Choroid plexus epithelial cell (primary cell): ENCODE results near the gene ABHD4.

ENCODE experiments used
- DNase-seq: peaks from one replicate; pipeline ENCODE4 v3.0.0-alpha.2; 2010; ENCODE audit warnings: low read depth
- H3K4me3 ChIP-seq: 2 replicates; pipeline ENCODE4 v1.5.1; 2011; ENCODE audit warnings: low read depth, mild to moderate bottlenecking, control low read depth, low read length, moderate library complexity
- TF ChIP-seq, protein P1 (sequence below): conservative IDR thresholded peaks from 2 replicates; pipeline ENCODE4 v1.5.1; 2011; ENCODE audit warnings: low read depth, mild to moderate bottlenecking, control low read depth, inconsistent platforms, low read length, moderate library complexity

The ABHD4 gene

DNA sequence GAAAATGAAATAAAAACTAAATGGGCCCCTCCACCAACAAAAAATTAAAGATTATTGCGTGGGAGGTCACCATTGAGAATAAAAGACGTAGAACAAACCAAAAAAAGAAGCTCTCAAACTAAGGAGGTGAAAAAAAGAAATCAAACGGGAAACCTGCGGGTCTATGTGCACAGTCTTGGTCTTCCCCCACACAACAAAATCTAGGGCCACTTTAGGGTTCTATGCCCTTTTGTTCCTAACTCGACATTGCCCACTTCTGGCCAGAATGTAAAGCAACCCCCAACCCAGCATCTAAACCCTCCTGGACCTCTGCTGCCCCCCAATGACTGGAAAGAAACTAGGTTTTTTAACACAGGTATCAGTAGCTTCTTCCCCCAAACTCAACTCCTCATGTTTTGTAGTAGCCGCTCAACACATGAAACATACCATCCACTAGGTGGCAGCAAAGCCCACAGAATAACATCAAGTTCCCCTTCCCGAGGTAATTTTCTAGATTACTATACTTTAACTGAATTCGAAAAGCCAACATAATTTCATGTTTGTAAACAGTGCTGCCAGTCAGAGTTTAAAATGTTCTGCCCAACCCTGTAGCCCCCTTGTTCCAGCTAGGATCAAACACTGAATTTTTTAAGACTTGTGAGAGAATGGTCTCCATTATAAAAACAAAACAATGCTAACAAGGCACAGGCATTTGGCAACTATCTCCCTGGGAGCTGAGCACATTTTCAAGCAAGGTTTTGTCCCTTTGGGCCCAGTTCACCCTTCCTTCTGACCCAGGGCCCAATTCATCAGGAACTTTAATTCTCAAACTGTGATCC, 27.8 kb upstream of the ABHD4 start:
- no peak overlapping the region for H3K4me3 ChIP-seq
- peak; percentile 91 for DNase-seq
- TF ChIP-seq, protein P1, sequence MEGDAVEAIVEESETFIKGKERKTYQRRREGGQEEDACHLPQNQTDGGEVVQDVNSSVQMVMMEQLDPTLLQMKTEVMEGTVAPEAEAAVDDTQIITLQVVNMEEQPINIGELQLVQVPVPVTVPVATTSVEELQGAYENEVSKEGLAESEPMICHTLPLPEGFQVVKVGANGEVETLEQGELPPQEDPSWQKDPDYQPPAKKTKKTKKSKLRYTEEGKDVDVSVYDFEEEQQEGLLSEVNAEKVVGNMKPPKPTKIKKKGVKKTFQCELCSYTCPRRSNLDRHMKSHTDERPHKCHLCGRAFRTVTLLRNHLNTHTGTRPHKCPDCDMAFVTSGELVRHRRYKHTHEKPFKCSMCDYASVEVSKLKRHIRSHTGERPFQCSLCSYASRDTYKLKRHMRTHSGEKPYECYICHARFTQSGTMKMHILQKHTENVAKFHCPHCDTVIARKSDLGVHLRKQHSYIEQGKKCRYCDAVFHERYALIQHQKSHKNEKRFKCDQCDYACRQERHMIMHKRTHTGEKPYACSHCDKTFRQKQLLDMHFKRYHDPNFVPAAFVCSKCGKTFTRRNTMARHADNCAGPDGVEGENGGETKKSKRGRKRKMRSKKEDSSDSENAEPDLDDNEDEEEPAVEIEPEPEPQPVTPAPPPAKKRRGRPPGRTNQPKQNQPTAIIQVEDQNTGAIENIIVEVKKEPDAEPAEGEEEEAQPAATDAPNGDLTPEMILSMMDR = peak; percentile 68

DNA sequence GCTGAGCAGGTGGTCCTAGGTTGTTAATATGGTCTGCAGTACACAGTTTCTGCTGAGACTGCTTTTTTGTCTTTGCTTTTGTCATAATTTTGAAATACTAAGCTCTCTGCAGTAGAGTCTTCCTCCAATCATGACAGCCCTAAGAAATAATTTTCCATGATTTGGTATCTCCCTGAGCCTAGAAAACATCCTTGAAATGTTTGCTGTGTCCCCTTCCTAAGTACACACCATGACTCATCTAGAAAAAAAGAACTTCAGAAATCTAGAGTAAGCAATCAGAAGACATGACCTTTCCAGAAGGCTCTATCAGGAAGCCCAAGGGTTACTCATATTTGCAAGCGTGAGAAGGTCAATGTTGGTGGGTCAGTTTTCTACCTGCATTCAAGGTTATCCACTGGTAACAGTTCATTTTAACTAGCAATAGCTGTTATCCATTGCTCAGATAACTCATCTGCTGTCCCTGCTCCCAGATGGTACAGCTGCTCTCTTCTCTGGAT, 25.5 kb upstream of the ABHD4 start:
- TF ChIP-seq, protein P1 = no peak
- peak; percentile 79 for DNase-seq
- H3K4me3 ChIP-seq = no peak overlapping the region

DNA sequence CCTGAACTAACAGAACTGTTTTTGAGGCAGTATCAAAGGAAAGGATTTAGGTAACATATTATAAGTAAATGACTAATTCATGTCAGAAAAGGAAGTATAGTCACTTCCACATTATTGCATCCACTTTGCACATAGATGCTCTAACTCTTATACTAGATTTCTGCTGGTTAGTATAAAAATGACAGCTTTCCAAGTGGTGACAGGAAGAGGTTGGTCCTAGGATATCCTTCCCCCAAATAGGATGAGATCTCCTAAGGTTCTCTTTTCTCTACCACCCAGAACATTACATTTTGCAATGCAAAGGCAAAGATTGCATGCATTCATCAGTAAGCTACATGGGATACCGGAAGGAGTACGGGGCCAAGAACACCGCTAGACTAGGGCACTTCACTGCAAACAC, 24.3 kb upstream of the ABHD4 start:
- no peak overlapping the region for H3K4me3 ChIP-seq
- TF ChIP-seq, protein P1 = no peak
- DNase-seq = no peak

DNA sequence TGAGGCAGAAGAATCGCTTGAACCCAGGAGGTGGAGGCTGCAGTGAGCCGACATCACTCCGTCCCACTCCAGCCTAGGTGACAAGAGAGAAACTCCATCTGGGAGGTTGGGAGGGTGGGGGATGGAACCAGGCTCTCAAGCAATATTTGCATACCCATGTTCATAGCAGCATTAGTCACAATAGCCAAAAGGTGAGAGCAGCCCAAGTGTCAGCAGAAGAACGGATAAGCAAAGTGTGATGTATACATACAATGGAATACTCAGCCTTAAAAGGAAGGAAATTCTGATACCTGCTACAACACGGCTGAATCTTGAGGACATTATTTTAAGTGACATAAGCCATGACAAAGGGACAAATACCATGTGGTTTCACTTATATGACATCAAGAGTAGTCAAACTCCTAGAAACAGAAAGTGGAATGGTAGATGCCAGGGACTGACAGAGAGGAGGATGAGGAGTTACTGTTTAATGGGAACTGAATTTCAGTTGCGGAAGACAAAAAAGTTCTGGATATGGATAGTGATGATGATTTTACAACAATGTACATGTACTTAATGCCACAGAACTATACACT, 20.7 kb upstream of the ABHD4 start:
- H3K4me3 ChIP-seq = no peak overlapping the region
- DNase-seq = no peak
- TF ChIP-seq, protein P1 = no peak

DNA sequence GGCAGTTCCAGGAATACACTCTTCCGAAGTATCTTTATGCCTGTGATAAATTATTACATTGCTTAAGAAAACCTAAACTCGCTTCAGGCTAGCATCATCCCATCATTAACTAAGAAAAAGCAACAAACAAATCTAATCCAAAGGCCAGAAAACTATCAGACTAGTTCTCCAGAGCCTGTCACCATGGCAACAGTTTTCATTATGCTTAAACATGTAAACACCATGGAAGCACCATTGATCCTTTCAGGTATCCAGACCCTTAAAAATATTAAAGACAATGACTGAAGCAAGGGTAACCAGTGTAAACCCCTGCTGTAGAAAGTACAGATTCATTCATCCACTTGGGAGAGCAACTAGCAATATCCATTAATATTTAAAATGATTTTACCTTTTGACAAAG, 18.9 kb upstream of the ABHD4 start:
- H3K4me3 ChIP-seq = no peak overlapping the region
- TF ChIP-seq, protein P1 = no peak
- DNase-seq = peak; percentile 30

DNA sequence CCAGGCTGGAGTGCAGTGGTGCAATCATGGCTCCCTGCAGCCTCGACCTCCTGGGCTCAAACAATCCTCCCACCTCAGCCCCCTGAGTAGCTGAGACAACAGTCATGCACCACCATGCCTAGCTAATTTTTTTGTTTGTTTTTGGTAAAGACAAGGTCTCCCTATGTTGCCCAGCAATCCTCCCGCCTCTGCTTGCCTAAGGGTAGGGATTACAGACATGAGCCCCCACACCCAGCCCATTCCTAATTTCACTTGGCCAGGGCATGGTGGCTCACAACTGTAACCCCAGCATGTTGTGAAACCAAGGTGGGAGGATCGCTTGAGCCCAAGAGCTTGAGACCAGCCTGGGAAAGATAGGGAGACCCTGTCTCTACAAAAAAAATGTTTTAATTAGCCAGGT, 18.2 kb upstream of the ABHD4 start:
- DNase-seq = no peak

More for the DNA sequence above, 18.2 kb upstream of the ABHD4 start:
- TF ChIP-seq, protein P1 = no peak
- H3K4me3 ChIP-seq = no peak overlapping the region
